Endothelial cell of umbilical vein (primary cell): ENCODE measurements around the gene FOXE1.

Source experiments
- CTCF ChIP-seq, 2 donors: IDR thresholded peaks; 1 replicate in 1 of 2; 2 replicates in 1 of 2; pipeline ENCODE4 v1.5.1; 2011; ENCODE audit warnings: low read length in 2 of 2, mild to moderate bottlenecking in 2 of 2, moderate library complexity in 2 of 2, control low read depth in 1 of 2, inconsistent platforms in 1 of 2, low read depth in 1 of 2; ENCODE audit not compliant: insufficient read depth in 1 of 2; ENCODE audit errors: extremely low read depth in 1 of 2
- EZH2 ChIP-seq: IDR thresholded peaks from 2 replicates; pipeline ENCODE4 v1.6.1; 2012; ENCODE audit warnings: borderline replicate concordance, low read depth, mild to moderate bottlenecking, moderate library complexity, low read length, inconsistent platforms; ENCODE audit not compliant: severe bottlenecking
- FOS ChIP-seq: IDR thresholded peaks from 2 replicates; pipeline ENCODE4 v1.6.1; 2011; ENCODE audit warnings: mild to moderate bottlenecking, low read length, moderate library complexity, borderline replicate concordance; ENCODE audit not compliant: insufficient read depth
- GATA2 ChIP-seq: IDR thresholded peaks from 2 replicates; pipeline ENCODE4 v1.7.0; 2011; ENCODE audit warnings: low read depth, mild to moderate bottlenecking, moderate library complexity, mixed read lengths, low read length; ENCODE audit not compliant: insufficient read length, insufficient read depth
- POLR2A ChIP-seq: IDR thresholded peaks from 2 replicates; pipeline ENCODE4 v1.6.1; 2012; ENCODE audit warnings: low read depth, mild to moderate bottlenecking, control low read depth, low read length

DNA sequence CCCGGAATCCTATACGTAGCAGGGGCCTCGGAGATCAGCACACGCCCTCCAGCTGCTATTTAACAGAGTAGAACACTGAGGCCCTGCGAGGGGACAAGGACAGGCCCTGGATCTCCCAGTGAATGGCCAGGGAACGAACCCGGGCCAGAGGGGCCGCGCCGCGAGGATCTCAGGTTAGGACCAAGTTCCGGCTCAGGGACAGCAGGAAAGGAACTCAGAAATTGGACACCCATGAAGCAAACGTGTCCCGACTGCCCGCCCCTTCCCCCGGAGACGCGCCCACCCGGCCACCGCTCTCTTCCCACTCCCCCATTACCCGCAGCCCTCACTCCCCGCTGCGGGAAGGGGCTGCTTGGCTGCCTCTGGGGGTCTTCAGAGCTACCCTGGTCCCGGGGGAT is 1.0 kb upstream of the FOXE1 start:
- TF ChIP-seq CTCF (IDR thresholded peaks at IDR 0.05; ENCODE audit: extremely low read depth in 1 of 2, insufficient read depth in 1 of 2, low read depth in 1 of 2, low read length in 2 of 2) (no peak), EZH2 (no peak), FOS (no peak), POLR2A (no peak), GATA2 (no peak)
